ENCODE data around the gene PCSK2. TPM values are rescaled to one million over a fixed set of nuclear protein-coding genes. Genes with fewer than 3 reads are reported as not detected.

Gene PCSK2
- total RNA-seq, 1 donor from 2014 or later: 0.86 TPM

GRCh38 chr20:17379651-17380050, 152.8 kb downstream of the PCSK2 start:
- intact Hi-C loops (cut with DNase I): no loop called here
- ATAC-seq (ENCODE audit: poor library complexity): no peak
- no peak for DNase-seq

- ATAC-seq (ENCODE audit: poor library complexity): no peak
- DNase-seq: no peak
- intact Hi-C loops (cut with DNase I): no loop called here
Measured at GRCh38 chr20:17380801-17381200, 154.0 kb downstream of the PCSK2 start.

GRCh38 chr20:17381724-17382123, 154.9 kb downstream of the PCSK2 start:
- no peak for ATAC-seq (ENCODE audit: poor library complexity)
- no peak for DNase-seq
- intact Hi-C loops (cut with DNase I): no loop called here

- intact Hi-C loops (cut with DNase I): no loop called here
- ATAC-seq (ENCODE audit: poor library complexity) (no peak), DNase-seq (no peak)
Measured at GRCh38 chr20:17385798-17386197, 159.0 kb downstream of the PCSK2 start.

DNA sequence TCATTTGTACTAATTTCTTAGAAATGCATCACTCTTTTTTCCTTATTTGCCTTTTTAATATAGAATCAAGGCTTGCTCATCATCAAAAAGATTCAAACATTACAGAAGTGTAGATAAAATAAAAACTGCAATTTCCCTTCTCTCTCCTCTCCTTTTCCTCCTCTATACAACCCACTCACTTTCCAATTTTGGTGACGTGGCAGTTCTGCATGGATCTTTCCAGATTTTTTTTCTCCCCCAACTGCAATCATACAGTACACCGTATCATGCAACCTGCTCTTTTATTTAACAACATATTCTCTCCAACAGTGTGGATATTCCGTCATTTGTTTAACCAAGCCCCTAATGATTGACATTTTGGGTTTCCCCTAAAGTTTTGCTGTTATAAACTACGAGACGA, 163.8 kb downstream of the PCSK2 start:
- intact Hi-C loops (cut with DNase I): no loop called here
- no peak for DNase-seq
- ATAC-seq (ENCODE audit: poor library complexity): no peak

- intact Hi-C loops (cut with DNase I): no loop called here
- DNase-seq (no peak), ATAC-seq (ENCODE audit: poor library complexity) (no peak)
Measured at GRCh38 chr20:17391127-17391771, 164.4 kb downstream of the PCSK2 start.

DNA sequence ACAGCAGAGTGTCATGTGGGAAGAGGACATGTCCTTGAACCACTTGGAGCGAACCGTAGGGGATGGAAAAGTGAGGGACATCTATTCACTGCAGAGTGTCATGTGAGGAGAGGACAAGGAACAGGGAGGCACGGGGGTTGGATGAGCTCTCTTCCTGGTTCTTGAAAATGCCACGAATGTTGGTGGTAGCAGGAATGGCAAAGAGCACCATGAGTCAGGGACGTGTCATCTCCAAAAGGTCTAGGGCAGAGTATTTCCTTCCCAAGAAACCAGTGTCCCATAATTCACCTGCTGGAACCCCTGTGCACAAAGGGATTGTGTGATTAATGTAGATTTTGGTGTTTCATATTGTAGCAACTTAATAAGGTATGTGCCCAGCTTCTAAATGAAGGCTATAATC, 167.6 kb downstream of the PCSK2 start:
- no peak for ATAC-seq (ENCODE audit: poor library complexity)
- intact Hi-C loops (cut with DNase I): no loop called here
- no peak for DNase-seq

- no peak for DNase-seq
Measured at GRCh38 chr20:17395729-17396128, 168.9 kb downstream of the PCSK2 start.

GRCh38 chr20:17399303-17399985, 172.6 kb downstream of the PCSK2 start:
- no peak for DNase-seq
- intact Hi-C loops (cut with DNase I): no loop called here
- ATAC-seq (ENCODE audit: poor library complexity): no peak

More at GRCh38 chr20:17395729-17396128, 168.9 kb downstream of the PCSK2 start:
- intact Hi-C loops (cut with DNase I): no loop called here
- ATAC-seq (ENCODE audit: poor library complexity): no peak

GRCh38 chr20:17403461-17403860, 176.6 kb downstream of the PCSK2 start:
- ATAC-seq (ENCODE audit: poor library complexity) (no peak), DNase-seq (no peak)
- intact Hi-C loops (cut with DNase I): no loop called here

- ATAC-seq (ENCODE audit: poor library complexity) (no peak), DNase-seq (no peak)
- intact Hi-C loops (cut with DNase I): no loop called here
Measured at GRCh38 chr20:17406051-17406590, 179.3 kb downstream of the PCSK2 start.

DNA sequence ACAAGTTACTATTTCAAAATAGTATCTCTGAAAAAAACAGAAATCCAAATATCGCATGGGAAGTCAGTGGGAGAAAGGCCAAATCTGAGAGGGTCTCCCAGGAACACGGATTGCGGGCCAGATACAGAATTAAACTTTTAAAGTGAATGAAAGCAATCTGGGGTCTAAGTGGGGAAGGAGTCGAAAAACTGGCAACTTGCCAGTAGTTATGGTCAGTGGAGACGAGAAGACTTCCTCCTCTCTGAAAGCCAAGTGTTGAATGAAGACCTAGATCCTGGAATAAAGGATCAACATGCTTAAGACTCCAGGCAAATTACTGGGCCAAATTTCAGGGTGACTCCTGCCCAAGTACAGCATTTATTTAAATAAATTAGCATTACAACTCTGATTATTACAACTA, 180.7 kb downstream of the PCSK2 start:
- ATAC-seq (ENCODE audit: poor library complexity) (no peak), DNase-seq (no peak)
- intact Hi-C loops (cut with DNase I): no loop called here

DNA sequence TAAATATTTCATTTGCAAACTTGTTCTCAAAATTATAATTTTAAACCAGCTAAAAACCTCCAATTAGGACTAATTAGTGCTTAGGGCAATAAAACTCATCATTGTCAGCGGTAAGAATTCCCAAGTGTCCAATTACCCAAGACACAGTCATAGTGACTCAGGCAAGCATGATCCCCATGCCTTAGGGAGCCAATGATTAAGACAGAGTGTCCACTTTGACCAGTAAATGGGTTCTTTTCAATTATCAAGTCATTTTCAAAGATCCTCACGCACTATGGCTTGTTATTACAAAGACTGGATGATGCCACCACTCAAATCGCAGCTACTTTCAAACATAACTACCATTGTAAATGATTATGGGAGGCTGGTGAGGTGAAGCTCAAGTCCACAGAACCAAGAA, 190.4 kb downstream of the PCSK2 start:
- intact Hi-C loops (cut with DNase I): no loop called here
- DNase-seq (no peak), ATAC-seq (ENCODE audit: poor library complexity) (no peak)

GRCh38 chr20:17418737-17419136, 191.9 kb downstream of the PCSK2 start:
- no peak for DNase-seq
- intact Hi-C loops (cut with DNase I): no loop called here
- ATAC-seq (ENCODE audit: poor library complexity): no peak

GRCh38 chr20:17419479-17420041, 192.7 kb downstream of the PCSK2 start:
- intact Hi-C loops (cut with DNase I): no loop called here

DNA sequence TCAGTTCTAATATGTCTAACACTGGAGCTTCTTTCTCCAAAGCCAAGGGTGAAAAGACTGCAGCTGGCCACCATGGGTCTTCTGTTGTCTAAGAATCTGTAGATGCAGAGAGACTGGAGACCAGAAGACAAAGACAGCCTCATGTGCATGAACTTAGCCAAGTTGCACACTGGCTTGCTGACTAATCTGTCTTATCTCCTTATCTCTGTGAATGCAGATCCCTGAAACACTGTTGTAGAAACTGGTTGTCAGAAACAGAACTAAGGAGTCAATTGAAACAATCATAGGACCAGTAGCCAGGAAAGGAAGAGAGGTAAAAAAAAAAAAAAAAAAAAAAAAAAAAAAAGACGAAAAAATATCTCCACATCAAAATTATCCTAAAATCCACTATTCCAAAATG, 194.7 kb downstream of the PCSK2 start:
- no peak for DNase-seq
- intact Hi-C loops (cut with DNase I): no loop called here
- ATAC-seq (ENCODE audit: poor library complexity): no peak

More at GRCh38 chr20:17419479-17420041, 192.7 kb downstream of the PCSK2 start:
- DNase-seq: no peak
- ATAC-seq (ENCODE audit: poor library complexity): no peak

DNA sequence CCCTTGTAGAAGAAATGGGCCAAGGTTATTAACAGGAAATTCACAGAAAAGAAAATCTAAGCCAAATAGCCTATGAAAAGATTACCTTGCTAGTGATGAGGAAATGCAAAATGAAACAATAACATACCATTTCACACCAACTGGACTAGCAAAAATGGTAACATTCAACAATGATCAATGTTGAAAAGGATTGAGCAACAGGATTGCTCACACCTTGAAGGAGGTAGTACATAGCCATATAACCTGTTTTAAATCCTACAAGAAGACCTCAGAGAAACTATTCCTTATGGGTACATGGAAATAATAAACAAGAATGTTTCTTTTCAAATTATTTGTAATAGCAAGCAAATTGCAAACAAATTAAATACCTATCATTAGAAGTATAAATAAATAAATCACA, 196.9 kb downstream of the PCSK2 start:
- DNase-seq: no peak
- ATAC-seq (ENCODE audit: poor library complexity): no peak
- intact Hi-C loops (cut with DNase I): no loop called here

GRCh38 chr20:17427638-17428037, 200.8 kb downstream of the PCSK2 start:
- ATAC-seq (ENCODE audit: poor library complexity): no peak
- intact Hi-C loops (cut with DNase I): no loop called here

GRCh38 chr20:17430125-17430950, 203.5 kb downstream of the PCSK2 start:
- DNase-seq: no peak
- intact Hi-C loops (cut with DNase I): loop anchor here (2.0 kb wide), 1 partner anchor 628 kb away; no protein-coding TSS in a partner anchor
- ATAC-seq (ENCODE audit: poor library complexity): no peak

More at GRCh38 chr20:17427638-17428037, 200.8 kb downstream of the PCSK2 start:
- no peak for DNase-seq
